Peyer's patch (tissue), 4 donors: Measurements from ENCODE around the gene BACH2. TPM values are rescaled to one million over a fixed set of nuclear protein-coding genes. Genes with fewer than 3 reads are reported as not detected.

ENCODE experiments used
- DNase-seq, 3 donors: peaks; one replicate each; pipeline ENCODE4 v3.0.0-alpha.2; 2017 to 2019
- H3K27ac ChIP-seq, 4 donors: fragments of 200-600 bp; sonication (generic); one replicate each; pipeline ENCODE4 v1.5.1; 2016 to 2019
- H3K27me3 ChIP-seq, 2 donors: fragments of 200-600 bp; sonication (generic); one replicate each; pipeline ENCODE4 v1.5.1; 2019
- H3K36me3 ChIP-seq, 3 donors: fragments of 200-600 bp; sonication (generic); one replicate each; pipeline ENCODE4 v1.5.1; 2016 to 2019
- H3K4me1 ChIP-seq, 4 donors: fragments of 200-600 bp; sonication (generic); one replicate each; pipeline ENCODE4 v1.5.1; 2016 to 2019
- H3K4me3 ChIP-seq, 4 donors: fragments of 200-600 bp; sonication (generic); 1 replicate in 3 of 4; 2 replicates in 1 of 4; pipeline ENCODE4 v1.5.1; 2016 to 2019; ENCODE audit warnings: mild to moderate bottlenecking in 1 of 4
- H3K9me3 ChIP-seq, 4 donors: fragments of 200-600 bp; sonication (generic); one replicate each; pipeline ENCODE4 v1.5.1; 2016 to 2019; ENCODE audit warnings: mild to moderate bottlenecking in 1 of 4
- CTCF ChIP-seq, 6 experiments: fragments of 450-650 bp in 4 of 6; fragments of 200-600 bp in 2 of 6; sonication (generic) in 1 of 6; IDR thresholded peaks; one replicate each; pipeline ENCODE4 v1.5.1; 2017 to 2019; ENCODE audit warnings: antibody characterized with exemption in 6 of 6, mild to moderate bottlenecking in 3 of 6, moderate library complexity in 1 of 6
- POLR2A ChIP-seq, 2 donors: fragments of 450-650 bp; IDR thresholded peaks; one replicate each; pipeline ENCODE4 v1.5.1; 2017; ENCODE audit warnings: antibody characterized with exemption in 2 of 2, mild to moderate bottlenecking in 2 of 2, moderate library complexity in 2 of 2
- total RNA-seq, 4 donors: library from RNA; depleted of rRNA; stranded (reverse); fragments of >200 nt; gene quantifications; one replicate each; pipeline ENCODE4 v1.1.0, GENCODE V29; 2016

BACH2 gene
- total RNA-seq, 4 donors from 2014 or later = 0.18 to 26.4 (median 8.2) TPM

- H3K9me3 ChIP-seq = no peaks in the 10 kb centered on the region
- TF ChIP-seq POLR2A (IDR thresholded peaks at IDR 0.05) (no peak), CTCF (IDR thresholded peaks at IDR 0.05) (no peak)
Measured at GRCh38 chr6:90311569-90311968, 14.9 kb upstream of the BACH2 start.

GRCh38 chr6:90305800-90306448 lies 9.3 kb upstream of the BACH2 start:
- Histone ChIP-seq H3K27ac (no peak overlapping the region), H3K36me3 (no peaks in the 10 kb centered on the region), H3K27me3 (no peaks in the 10 kb centered on the region), H3K4me1 (no peaks in the 10 kb centered on the region), H3K9me3 (no peaks in the 10 kb centered on the region), H3K4me3 (no peak overlapping the region)
- no peak for DNase-seq
- no peak for TF ChIP-seq CTCF (IDR thresholded peaks at IDR 0.05)
- TF ChIP-seq POLR2A (IDR thresholded peaks at IDR 0.05) = no peak

More at GRCh38 chr6:90311569-90311968, 14.9 kb upstream of the BACH2 start:
- no peaks in the 10 kb centered on the region for H3K36me3 ChIP-seq
- no peak for DNase-seq
- H3K27ac ChIP-seq = no peak overlapping the region
- H3K27me3 ChIP-seq = no peaks in the 10 kb centered on the region
- no peaks in the 10 kb centered on the region for H3K4me1 ChIP-seq
- no peak overlapping the region for H3K4me3 ChIP-seq

GRCh38 chr6:90304308-90304707 lies 7.7 kb upstream of the BACH2 start:
- Histone ChIP-seq H3K4me3 (no peak overlapping the region), H3K4me1 (no peaks in the 10 kb centered on the region), H3K27me3 (no peaks in the 10 kb centered on the region), H3K27ac (peak overlapping the region in 1 of 4 donors; percentile 22), H3K9me3 (no peaks in the 10 kb centered on the region), H3K36me3 (no peaks in the 10 kb centered on the region)
- DNase-seq = peak in 2 of 3 donors; percentile 69 to 77
- TF ChIP-seq POLR2A (IDR thresholded peaks at IDR 0.05) (no peak), CTCF (IDR thresholded peaks at IDR 0.05) (no peak)

GRCh38 chr6:90303039-90303438 lies 6.4 kb upstream of the BACH2 start:
- no peak for TF ChIP-seq CTCF (IDR thresholded peaks at IDR 0.05)
- TF ChIP-seq POLR2A (IDR thresholded peaks at IDR 0.05) = no peak
- no peaks in the 10 kb centered on the region for H3K27me3 ChIP-seq
- no peaks in the 10 kb centered on the region for H3K36me3 ChIP-seq
- H3K9me3 ChIP-seq = no peaks in the 10 kb centered on the region
- H3K4me3 ChIP-seq = no peak overlapping the region
- no peaks in the 10 kb centered on the region for H3K4me1 ChIP-seq
- no peak for DNase-seq
- H3K27ac ChIP-seq = no peak overlapping the region

GRCh38 chr6:90302320-90302719 lies 5.7 kb upstream of the BACH2 start:
- no peak for DNase-seq
- no peak overlapping the region for H3K4me3 ChIP-seq
- no peaks in the 10 kb centered on the region for H3K9me3 ChIP-seq
- H3K36me3 ChIP-seq = no peaks in the 10 kb centered on the region
- H3K27ac ChIP-seq = no peak overlapping the region
- H3K27me3 ChIP-seq = no peaks in the 10 kb centered on the region
- no peaks in the 10 kb centered on the region for H3K4me1 ChIP-seq
- no peak for TF ChIP-seq CTCF (IDR thresholded peaks at IDR 0.05)
- no peak for TF ChIP-seq POLR2A (IDR thresholded peaks at IDR 0.05)

GRCh38 chr6:90301816-90302215 lies 5.2 kb upstream of the BACH2 start:
- Histone ChIP-seq H3K27ac (no peak overlapping the region), H3K9me3 (no peaks in the 10 kb centered on the region), H3K27me3 (no peaks in the 10 kb centered on the region), H3K36me3 (no peaks in the 10 kb centered on the region), H3K4me3 (no peak overlapping the region), H3K4me1 (no peaks in the 10 kb centered on the region)
- no peak for DNase-seq
- no peak for TF ChIP-seq POLR2A (IDR thresholded peaks at IDR 0.05)
- TF ChIP-seq CTCF (IDR thresholded peaks at IDR 0.05) = no peak
